Measurements from ENCODE around the gene MAN1B1. TPM values are rescaled to one million over a fixed set of nuclear protein-coding genes. Genes with fewer than 3 reads are reported as not detected.

MAN1B1 gene
- total RNA-seq: 72.8 and 125 TPM in 2 replicates

DNA sequence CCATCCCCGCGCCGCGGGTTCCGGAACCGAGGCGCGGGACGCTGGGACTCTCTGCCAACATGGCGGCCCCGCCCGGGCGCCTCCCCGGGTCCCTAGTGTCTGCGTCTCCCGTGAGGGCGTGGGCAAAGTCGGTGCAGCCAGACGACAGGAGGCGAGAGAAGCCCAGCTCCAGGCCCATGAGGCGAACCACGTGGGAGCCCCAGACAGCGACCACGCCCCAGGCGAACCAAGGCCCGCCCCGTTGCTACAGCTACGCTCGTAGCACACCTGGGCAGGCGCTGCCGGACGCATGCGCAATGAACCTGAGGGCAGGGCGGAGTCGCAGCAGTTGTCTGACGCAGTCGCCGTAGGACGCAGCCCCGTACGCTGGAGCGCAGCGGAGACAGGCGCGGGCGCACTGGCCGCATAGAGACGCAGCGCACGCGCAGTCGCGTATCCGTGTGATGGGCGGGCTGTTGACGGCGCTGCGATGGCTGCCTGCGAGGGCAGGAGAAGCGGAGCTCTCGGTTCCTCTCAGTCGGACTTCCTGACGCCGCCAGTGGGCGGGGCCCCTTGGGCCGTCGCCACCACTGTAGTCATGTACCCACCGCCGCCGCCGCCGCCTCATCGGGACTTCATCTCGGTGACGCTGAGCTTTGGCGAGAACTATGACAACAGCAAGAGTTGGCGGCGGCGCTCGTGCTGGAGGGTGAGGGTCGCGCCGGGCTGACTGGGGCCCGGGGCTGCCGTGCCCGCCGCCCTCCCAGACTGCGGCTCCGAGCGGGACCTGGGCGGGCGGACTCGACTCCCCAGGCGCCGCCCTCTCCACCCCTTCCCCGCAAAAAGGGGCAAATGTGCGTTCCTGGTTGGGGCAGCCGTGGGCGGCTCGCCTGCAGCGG lies at the start of gene MAN1B1:
Gene MAN1B1 (plus strand): TSS at position 455 of the 878 bp plus-strand sequence. CDS start 15 bp downstream, at position 470.

GRCh38 chr9:137046088-137046787 lies 40.5 kb upstream of the MAN1B1 start, which contains the start of gene NPDC1:
NPDC1 (minus strand) TSS chr9:137046177; CDS start chr9:137045989, 188 bp downstream.

DNA sequence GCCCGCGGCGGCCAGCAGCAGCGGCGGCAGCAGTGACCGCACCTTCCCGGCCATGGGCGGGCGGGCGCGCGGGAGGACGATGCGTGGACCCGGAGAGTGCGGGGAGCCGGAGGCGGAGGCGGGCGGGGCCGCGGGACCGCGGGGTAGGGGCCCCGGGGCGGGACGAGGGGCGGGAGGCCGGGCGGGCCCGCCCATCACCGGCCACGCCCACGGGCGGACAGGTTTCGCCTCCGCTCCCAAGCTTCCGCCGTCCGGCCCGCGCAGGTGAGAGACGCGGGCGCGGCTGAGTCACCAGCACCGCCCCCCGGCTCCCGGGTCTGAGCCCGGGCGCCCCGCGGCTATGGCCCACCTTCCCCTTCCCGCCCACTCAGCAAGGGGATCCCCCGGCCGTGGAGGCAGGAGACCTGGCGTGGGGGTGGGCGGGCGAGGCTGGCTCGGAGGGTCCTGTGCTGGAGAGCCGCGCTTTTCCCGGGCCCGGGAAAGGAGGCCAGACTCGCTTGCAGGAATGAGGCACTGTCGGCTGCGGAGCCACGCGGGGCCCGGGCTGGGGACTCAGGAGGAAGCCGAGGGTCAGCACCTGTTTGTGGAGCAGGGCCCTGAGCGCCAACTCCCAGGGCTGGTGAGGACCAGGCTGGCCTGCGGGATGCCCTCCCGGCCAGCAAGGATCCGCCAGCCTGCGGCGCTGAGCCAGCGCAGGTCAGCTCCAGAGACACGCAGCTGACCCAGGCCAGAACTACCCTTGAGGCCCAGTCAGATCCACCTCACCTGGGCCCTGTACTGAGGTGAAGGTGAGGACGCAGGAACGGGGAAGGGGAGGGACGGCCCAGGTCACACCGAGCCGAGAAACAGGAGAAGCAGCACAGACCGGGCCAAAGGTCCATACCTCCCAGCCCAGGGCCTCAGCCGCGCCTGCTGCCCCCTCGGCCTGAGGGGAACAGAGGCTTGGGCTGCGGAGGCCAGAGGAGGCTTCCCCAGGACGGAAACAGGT lies 32.5 kb upstream of the MAN1B1 start, which contains the start of gene ENTPD2:
Gene ENTPD2 (minus strand): TSS at position 118 of the 988 bp plus-strand sequence. CDS start 64 bp downstream, at position 54.

GRCh38 chr9:137070201-137070905 lies 16.4 kb upstream of the MAN1B1 start, which contains the start of gene SAPCD2:
SAPCD2 (minus strand) TSS chr9:137070557; CDS start chr9:137070460, 97 bp downstream.

DNA sequence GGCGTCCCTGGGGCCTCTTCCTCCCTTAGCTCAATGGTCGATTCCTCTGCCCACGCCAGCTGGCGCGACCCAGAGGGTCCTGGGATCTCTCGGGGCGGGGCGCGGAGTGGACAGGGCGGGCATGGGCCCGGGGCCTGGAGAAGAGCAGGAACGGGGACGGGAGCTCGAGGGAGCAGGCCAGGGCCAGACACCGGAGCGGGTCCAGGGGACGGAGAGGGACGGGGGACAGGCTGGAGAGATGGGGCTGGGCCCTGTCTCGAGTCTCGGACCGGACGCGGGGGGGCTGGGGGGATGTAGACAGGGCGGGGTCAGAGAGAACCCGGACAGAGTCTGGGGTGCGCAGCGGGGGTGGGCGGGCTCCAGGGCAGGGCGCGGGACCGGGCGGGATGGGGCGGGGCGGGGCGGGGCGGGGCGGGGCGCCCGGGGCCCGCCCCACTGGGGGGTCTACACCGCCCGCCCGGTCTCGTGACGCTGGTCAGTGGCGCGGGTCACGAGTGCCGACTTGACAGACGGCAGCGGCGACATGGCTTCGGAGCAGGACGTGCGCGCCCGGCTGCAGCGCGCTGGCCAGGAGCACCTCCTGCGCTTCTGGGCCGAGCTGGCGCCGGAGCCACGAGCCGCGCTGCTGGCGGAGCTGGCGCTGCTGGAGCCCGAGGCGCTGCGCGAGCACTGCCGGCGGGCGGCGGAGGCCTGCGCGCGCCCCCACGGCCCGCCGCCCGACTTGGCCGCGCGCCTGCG lies 9.6 kb upstream of the MAN1B1 start, which contains the start of gene UAP1L1:
Gene UAP1L1 (plus strand): TSS at position 508 of the 738 bp plus-strand sequence. CDS start 16 bp downstream, at position 524.

GRCh38 chr9:137114613-137115393 lies 28.0 kb downstream of the MAN1B1 start, which contains the start of gene DPP7:
DPP7 (minus strand) TSS chr9:137114733; CDS start chr9:137114713, 20 bp downstream.

GRCh38 chr9:137138722-137139467 lies 52.1 kb downstream of the MAN1B1 start, which contains the start of gene GRIN1:
GRIN1 (plus strand) TSS chr9:137139154; CDS start chr9:137139487, 333 bp downstream.

Other genes with a start within 250 kb of the MAN1B1 start
- 0.81 and 1.5 TPM in 2 replicates for gene AJM1, start 244.5 kb upstream of the MAN1B1 start, total RNA-seq
- gene PHPT1, start 237.6 kb upstream of the MAN1B1 start, total RNA-seq: 109 and 152 TPM in 2 replicates
- gene MAMDC4, start 234.6 kb upstream of the MAN1B1 start, total RNA-seq: 1.8 and 3.2 TPM in 2 replicates
- 325 and 364 TPM in 2 replicates for gene EDF1, start 220.7 kb upstream of the MAN1B1 start, total RNA-seq
- gene TRAF2, start 200.5 kb upstream of the MAN1B1 start, total RNA-seq: 10.9 and 22.7 TPM in 2 replicates
- gene FBXW5, start 142.2 kb upstream of the MAN1B1 start, total RNA-seq: 150 and 168 TPM in 2 replicates
- not detected in 2 replicates for gene C8G, start 141.7 kb upstream of the MAN1B1 start, total RNA-seq
- gene LCN12, start 134.7 kb upstream of the MAN1B1 start, total RNA-seq: 1.6 TPM in 1 of 2 replicates, not detected in the other
- gene PTGDS, start 109.5 kb upstream of the MAN1B1 start, total RNA-seq: 4.2 and 463 TPM in 2 replicates
- gene LCNL1, start 104.0 kb upstream of the MAN1B1 start, total RNA-seq: 2.5 TPM in 1 of 2 replicates, not detected in the other
- gene PAXX, start 94.6 kb upstream of the MAN1B1 start, total RNA-seq: 49.2 and 65.2 TPM in 2 replicates
- 16.5 and 47.4 TPM in 2 replicates for gene CLIC3, start 90.4 kb upstream of the MAN1B1 start, total RNA-seq
- gene ABCA2, start 58.7 kb upstream of the MAN1B1 start, total RNA-seq: 7.7 and 44.4 TPM in 2 replicates
- not detected in 2 replicates for gene FUT7, start 54.9 kb upstream of the MAN1B1 start, total RNA-seq
- gene NPDC1, start 40.8 kb upstream of the MAN1B1 start, total RNA-seq: 44.0 and 65.8 TPM in 2 replicates
- not detected in 2 replicates for gene ENTPD2, start 32.9 kb upstream of the MAN1B1 start, total RNA-seq
- 3.5 and 52.6 TPM in 2 replicates for gene SAPCD2, start 16.4 kb upstream of the MAN1B1 start, total RNA-seq
- 6.4 and 13.4 TPM in 2 replicates for gene UAP1L1, start 9.5 kb upstream of the MAN1B1 start, total RNA-seq
- 65.3 and 87.8 TPM in 2 replicates for gene DPP7, start 27.7 kb downstream of the MAN1B1 start, total RNA-seq
- 0.13 TPM in 1 of 2 replicates, not detected in the other for gene GRIN1, start 52.2 kb downstream of the MAN1B1 start, total RNA-seq
- 0.16 TPM in 1 of 2 replicates, not detected in the other for gene LRRC26, start 83.1 kb downstream of the MAN1B1 start, total RNA-seq
- not detected in 2 replicates for gene TMEM210, start 85.1 kb downstream of the MAN1B1 start, total RNA-seq
- gene ANAPC2, start 101.6 kb downstream of the MAN1B1 start, total RNA-seq: 19.6 and 22.9 TPM in 2 replicates
- gene SSNA1, start 101.7 kb downstream of the MAN1B1 start, total RNA-seq: 79.7 and 97.1 TPM in 2 replicates
- gene TPRN, start 113.8 kb downstream of the MAN1B1 start, total RNA-seq: 9.5 and 9.6 TPM in 2 replicates
- gene TMEM203, start 118.7 kb downstream of the MAN1B1 start, total RNA-seq: 36.0 and 40.9 TPM in 2 replicates
- gene NDOR1, start 118.7 kb downstream of the MAN1B1 start, total RNA-seq: 15.2 and 24.0 TPM in 2 replicates
- 1.6 and 5.3 TPM in 2 replicates for gene RNF208, start 135.3 kb downstream of the MAN1B1 start, total RNA-seq
- 0.49 and 2.9 TPM in 2 replicates for gene CYSRT1, start 138.2 kb downstream of the MAN1B1 start, total RNA-seq
- 0.25 TPM in 1 of 2 replicates, not detected in the other for gene RNF224, start 140.5 kb downstream of the MAN1B1 start, total RNA-seq
- gene SLC34A3, start 143.9 kb downstream of the MAN1B1 start, total RNA-seq: not detected in 2 replicates
- gene TUBB4B, start 154.3 kb downstream of the MAN1B1 start, total RNA-seq: 179 and 1,107 TPM in 2 replicates
- gene STPG3, start 164.3 kb downstream of the MAN1B1 start, total RNA-seq: not detected in 2 replicates
- gene NELFB, start 168.3 kb downstream of the MAN1B1 start, total RNA-seq: 56.2 and 81.0 TPM in 2 replicates
- 50.8 and 52.1 TPM in 2 replicates for gene TOR4A, start 190.7 kb downstream of the MAN1B1 start, total RNA-seq
- gene NRARP, start 215.3 kb downstream of the MAN1B1 start, total RNA-seq: 0.38 and 1.8 TPM in 2 replicates